K562 (cell line): ENCODE measurements around the gene SKIDA1. TPM values are rescaled to one million over a fixed set of nuclear protein-coding genes. Genes with fewer than 3 reads are reported as not detected.

ENCODE experiments used
- CCNT2 ChIP-seq: IDR thresholded peaks from 2 replicates; pipeline ENCODE4 v1.6.1; 2011; ENCODE audit warnings: borderline replicate concordance, low read depth, mild to moderate bottlenecking, moderate library complexity, mixed read lengths, low read length; ENCODE audit not compliant: insufficient read length; ENCODE audit errors: extremely low read depth
- DEAF1 ChIP-seq: fragments of 450-650 bp; formaldehyde crosslinking; IDR thresholded peaks from 2 replicates; pipeline ENCODE4 v1.4.0; 2020; ENCODE audit warnings: mild to moderate bottlenecking, moderate library complexity
- E2F6 ChIP-seq, 2 experiments: IDR thresholded peaks; 2 replicates each; pipeline ENCODE4 v1.6.1; 2011; ENCODE audit warnings: borderline replicate concordance in 1 of 2, control low read depth in 1 of 2, low read depth in 1 of 2, low read length in 1 of 2, mild to moderate bottlenecking in 1 of 2, mixed read lengths in 1 of 2, moderate library complexity in 1 of 2; ENCODE audit not compliant: insufficient read depth in 1 of 2, insufficient read length in 1 of 2, poor library complexity in 1 of 2, severe bottlenecking in 1 of 2; ENCODE audit errors: extremely low read depth in 1 of 2
- ESRRA ChIP-seq: fragments of 450-650 bp; IDR thresholded peaks from 2 replicates; pipeline ENCODE4 v1.6.1; 2014; ENCODE audit warnings: low read depth, mild to moderate bottlenecking, moderate library complexity, borderline replicate concordance
- FOS ChIP-seq: IDR thresholded peaks from 3 replicates; pipeline ENCODE4 v1.6.1; 2011; ENCODE audit not compliant: insufficient read length; ENCODE audit errors: extremely low read depth
- HSF4 ChIP-seq: fragments of 250-450 bp; sonication (Bioruptor Pico); IDR thresholded peaks from 2 replicates; pipeline ENCODE4 v2.1.2; 2022; ENCODE audit warnings: mild to moderate bottlenecking, moderate library complexity, borderline replicate concordance
- ZBTB2 ChIP-seq: fragments of 450-650 bp; IDR thresholded peaks from 2 replicates; pipeline ENCODE4 v1.6.1; 2016; ENCODE audit warnings: antibody characterized with exemption
- ZKSCAN1 ChIP-seq: fragments of 150-350 bp; IDR thresholded peaks from 2 replicates; pipeline ENCODE4 v1.6.1; 2016; ENCODE audit warnings: low read depth, low read length
- polyA plus RNA-seq, 8 experiments: library from polyadenylated mRNA; depleted of rRNA in 4 of 8; stranded (reverse) in 5 of 8; unstranded in 3 of 8; fragments of >200 nt; fragmentation: Nextera tagmentation in 2 of 8; fragmentation: Illumina TruSeq in 1 of 8; extraction: Ambion mirVana in 2 of 8; extraction: Trizol in 1 of 8; gene quantifications; 2 replicates each; pipeline versions ENCODE4 v1.2.1 to v1.2.3, GENCODE V29; 2011 to 2014; ENCODE audit warnings: inconsistent platforms in 1 of 8, missing spikeins in 1 of 8
- total RNA-seq, 7 experiments: library from RNA; depleted of rRNA in 6 of 7; stranded (reverse); fragments of >200 nt in 6 of 7; fragmentation: Illumina TruSeq in 2 of 7; extraction: Trizol in 2 of 7; gene quantifications; 2 replicates each; pipeline versions ENCODE4 v1.2.1 to v1.2.3, GENCODE V29; 2011 to 2021; ENCODE audit warnings: low replicate concordance in 1 of 7
- TF ChIP-seq, protein P1 (sequence below): fragments of 200-600 bp; sonication (generic); IDR thresholded peaks from one replicate; pipeline ENCODE4 v1.6.1; 2012; ENCODE audit warnings: mild to moderate bottlenecking, low read depth, low read length, inconsistent platforms

SKIDA1 gene
- total and polyA plus RNA-seq, 9 of the 15 experiments (the other 6 are each of a cell fraction or from before 2014, with no cell fraction given): 0.05 to 1.1 (median 0.42) TPM

DNA sequence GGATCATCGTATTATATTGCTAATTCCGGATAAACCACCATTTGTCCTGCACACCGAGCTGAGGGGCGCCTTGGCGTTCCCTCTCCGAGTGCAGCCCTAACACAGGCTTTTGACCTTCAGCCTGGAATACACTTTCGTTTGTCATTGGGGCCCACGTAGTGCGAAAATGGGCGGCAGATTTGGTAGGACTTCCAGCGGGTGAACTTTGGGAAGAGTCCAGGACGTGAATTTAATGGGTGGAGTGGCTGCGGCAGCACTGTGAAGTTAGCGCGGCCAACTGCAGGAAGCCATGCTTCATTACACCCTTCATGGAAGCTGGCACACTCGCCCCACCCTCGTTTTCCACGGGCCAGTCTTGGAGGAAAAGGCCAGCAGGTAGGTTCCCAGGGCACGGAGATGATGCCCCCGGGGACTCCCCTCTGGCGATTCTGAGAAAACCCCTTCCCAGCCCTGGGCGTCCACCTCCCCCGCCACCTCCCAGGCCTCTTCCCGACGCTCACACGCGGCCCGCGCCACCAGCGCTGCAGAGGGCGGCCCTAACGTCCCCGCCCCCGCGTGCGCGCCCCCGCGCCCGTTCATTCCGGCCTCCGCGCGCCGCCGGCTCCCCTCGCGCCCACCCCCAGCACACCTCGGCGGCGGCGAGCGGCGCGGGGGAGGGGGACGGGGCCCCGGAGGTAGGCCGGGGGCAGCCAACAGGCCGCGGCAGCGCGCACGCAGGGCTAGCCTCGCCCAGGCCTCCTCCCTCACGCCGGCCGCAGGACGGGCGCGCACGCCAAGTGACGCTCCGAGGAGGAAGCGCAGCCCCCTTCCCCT lies 8.2 kb upstream of the SKIDA1 start, which contains the start of gene MLLT10 (continued):
- TF ChIP-seq CCNT2 (peak; percentile 86), ESRRA (peak; percentile 82), DEAF1 (CRISPR knock-in tag) (no peak; the same call in 1 of the 2 replicates), ZBTB2 (peak; percentile 61; the same call in 1 of the 2 replicates), HSF4 (no peak), FOS (no peak), E2F6 (IDR thresholded peaks at IDR 0.05; ENCODE audit: borderline replicate concordance in 1 of 2, extremely low read depth in 1 of 2, insufficient read depth in 1 of 2, insufficient read length in 1 of 2, low read depth in 1 of 2, low read length in 1 of 2, poor library complexity in 1 of 2, severe bottlenecking in 1 of 2) (peak; percentile 73 to 86), ZKSCAN1 (0 out of 2 replicates have a peak, but pooled peaks have one; percentile 7)
- TF ChIP-seq, protein P1, sequence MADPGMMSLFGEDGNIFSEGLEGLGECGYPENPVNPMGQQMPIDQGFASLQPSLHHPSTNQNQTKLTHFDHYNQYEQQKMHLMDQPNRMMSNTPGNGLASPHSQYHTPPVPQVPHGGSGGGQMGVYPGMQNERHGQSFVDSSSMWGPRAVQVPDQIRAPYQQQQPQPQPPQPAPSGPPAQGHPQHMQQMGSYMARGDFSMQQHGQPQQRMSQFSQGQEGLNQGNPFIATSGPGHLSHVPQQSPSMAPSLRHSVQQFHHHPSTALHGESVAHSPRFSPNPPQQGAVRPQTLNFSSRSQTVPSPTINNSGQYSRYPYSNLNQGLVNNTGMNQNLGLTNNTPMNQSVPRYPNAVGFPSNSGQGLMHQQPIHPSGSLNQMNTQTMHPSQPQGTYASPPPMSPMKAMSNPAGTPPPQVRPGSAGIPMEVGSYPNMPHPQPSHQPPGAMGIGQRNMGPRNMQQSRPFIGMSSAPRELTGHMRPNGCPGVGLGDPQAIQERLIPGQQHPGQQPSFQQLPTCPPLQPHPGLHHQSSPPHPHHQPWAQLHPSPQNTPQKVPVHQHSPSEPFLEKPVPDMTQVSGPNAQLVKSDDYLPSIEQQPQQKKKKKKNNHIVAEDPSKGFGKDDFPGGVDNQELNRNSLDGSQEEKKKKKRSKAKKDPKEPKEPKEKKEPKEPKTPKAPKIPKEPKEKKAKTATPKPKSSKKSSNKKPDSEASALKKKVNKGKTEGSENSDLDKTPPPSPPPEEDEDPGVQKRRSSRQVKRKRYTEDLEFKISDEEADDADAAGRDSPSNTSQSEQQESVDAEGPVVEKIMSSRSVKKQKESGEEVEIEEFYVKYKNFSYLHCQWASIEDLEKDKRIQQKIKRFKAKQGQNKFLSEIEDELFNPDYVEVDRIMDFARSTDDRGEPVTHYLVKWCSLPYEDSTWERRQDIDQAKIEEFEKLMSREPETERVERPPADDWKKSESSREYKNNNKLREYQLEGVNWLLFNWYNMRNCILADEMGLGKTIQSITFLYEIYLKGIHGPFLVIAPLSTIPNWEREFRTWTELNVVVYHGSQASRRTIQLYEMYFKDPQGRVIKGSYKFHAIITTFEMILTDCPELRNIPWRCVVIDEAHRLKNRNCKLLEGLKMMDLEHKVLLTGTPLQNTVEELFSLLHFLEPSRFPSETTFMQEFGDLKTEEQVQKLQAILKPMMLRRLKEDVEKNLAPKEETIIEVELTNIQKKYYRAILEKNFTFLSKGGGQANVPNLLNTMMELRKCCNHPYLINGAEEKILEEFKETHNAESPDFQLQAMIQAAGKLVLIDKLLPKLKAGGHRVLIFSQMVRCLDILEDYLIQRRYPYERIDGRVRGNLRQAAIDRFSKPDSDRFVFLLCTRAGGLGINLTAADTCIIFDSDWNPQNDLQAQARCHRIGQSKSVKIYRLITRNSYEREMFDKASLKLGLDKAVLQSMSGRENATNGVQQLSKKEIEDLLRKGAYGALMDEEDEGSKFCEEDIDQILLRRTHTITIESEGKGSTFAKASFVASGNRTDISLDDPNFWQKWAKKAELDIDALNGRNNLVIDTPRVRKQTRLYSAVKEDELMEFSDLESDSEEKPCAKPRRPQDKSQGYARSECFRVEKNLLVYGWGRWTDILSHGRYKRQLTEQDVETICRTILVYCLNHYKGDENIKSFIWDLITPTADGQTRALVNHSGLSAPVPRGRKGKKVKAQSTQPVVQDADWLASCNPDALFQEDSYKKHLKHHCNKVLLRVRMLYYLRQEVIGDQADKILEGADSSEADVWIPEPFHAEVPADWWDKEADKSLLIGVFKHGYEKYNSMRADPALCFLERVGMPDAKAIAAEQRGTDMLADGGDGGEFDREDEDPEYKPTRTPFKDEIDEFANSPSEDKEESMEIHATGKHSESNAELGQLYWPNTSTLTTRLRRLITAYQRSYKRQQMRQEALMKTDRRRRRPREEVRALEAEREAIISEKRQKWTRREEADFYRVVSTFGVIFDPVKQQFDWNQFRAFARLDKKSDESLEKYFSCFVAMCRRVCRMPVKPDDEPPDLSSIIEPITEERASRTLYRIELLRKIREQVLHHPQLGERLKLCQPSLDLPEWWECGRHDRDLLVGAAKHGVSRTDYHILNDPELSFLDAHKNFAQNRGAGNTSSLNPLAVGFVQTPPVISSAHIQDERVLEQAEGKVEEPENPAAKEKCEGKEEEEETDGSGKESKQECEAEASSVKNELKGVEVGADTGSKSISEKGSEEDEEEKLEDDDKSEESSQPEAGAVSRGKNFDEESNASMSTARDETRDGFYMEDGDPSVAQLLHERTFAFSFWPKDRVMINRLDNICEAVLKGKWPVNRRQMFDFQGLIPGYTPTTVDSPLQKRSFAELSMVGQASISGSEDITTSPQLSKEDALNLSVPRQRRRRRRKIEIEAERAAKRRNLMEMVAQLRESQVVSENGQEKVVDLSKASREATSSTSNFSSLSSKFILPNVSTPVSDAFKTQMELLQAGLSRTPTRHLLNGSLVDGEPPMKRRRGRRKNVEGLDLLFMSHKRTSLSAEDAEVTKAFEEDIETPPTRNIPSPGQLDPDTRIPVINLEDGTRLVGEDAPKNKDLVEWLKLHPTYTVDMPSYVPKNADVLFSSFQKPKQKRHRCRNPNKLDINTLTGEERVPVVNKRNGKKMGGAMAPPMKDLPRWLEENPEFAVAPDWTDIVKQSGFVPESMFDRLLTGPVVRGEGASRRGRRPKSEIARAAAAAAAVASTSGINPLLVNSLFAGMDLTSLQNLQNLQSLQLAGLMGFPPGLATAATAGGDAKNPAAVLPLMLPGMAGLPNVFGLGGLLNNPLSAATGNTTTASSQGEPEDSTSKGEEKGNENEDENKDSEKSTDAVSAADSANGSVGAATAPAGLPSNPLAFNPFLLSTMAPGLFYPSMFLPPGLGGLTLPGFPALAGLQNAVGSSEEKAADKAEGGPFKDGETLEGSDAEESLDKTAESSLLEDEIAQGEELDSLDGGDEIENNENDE: no peak
